OCI-LY3 (cell line): ENCODE measurements around the gene ZFAND5.

Experiments used
- EZH2phosphoT487 ChIP-seq: fragments of 200-600 bp; shearing (Covaris generic); IDR thresholded peaks from 2 replicates; pipeline ENCODE4 v1.6.1; 2018; ENCODE audit warnings: antibody characterized with exemption, mixed run types, low read depth
- TF ChIP-seq, protein P1 (sequence below): fragments of 200-600, 300-600 bp; sonication (generic); IDR thresholded peaks from 2 replicates; pipeline ENCODE4 v1.5.1; 2014; ENCODE audit warnings: antibody characterized with exemption, low read length, low read depth

DNA sequence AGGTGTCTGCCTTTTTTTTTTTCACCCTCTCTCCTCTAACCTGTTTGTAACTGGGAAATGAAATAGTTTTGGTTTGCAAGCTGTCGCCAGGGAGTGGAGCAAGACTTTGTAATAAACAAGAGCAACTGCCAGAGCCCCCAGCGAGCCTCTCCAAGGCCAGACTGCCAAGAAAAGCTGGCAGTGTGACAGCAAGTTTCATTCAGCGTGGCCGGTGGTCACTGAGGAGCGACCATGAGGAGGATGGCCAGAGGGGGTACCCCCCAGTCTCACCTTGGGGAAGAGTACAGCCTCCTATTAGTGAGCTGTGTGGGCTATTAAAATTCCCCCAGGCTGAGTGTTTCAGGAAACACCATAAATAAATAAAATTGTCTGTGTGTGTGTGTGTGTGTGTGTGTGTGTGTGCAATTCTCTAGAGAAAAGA is 49.9 kb downstream of the ZFAND5 start:
- TF ChIP-seq, protein P1, sequence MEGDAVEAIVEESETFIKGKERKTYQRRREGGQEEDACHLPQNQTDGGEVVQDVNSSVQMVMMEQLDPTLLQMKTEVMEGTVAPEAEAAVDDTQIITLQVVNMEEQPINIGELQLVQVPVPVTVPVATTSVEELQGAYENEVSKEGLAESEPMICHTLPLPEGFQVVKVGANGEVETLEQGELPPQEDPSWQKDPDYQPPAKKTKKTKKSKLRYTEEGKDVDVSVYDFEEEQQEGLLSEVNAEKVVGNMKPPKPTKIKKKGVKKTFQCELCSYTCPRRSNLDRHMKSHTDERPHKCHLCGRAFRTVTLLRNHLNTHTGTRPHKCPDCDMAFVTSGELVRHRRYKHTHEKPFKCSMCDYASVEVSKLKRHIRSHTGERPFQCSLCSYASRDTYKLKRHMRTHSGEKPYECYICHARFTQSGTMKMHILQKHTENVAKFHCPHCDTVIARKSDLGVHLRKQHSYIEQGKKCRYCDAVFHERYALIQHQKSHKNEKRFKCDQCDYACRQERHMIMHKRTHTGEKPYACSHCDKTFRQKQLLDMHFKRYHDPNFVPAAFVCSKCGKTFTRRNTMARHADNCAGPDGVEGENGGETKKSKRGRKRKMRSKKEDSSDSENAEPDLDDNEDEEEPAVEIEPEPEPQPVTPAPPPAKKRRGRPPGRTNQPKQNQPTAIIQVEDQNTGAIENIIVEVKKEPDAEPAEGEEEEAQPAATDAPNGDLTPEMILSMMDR, result no peak
- no peak for TF ChIP-seq EZH2phosphoT487
